Uterus (tissue), 2 donors: ENCODE results near the gene MYOZ3.

Experiments used
- CTCF ChIP-seq, 4 experiments: fragments of 200-600 bp in 2 of 4; fragments of 450-650 bp in 2 of 4; sonication (generic) in 2 of 4; IDR thresholded peaks; one replicate each; pipeline ENCODE4 v1.5.1; 2016 to 2019; ENCODE audit warnings: antibody characterized with exemption in 4 of 4, mild to moderate bottlenecking in 2 of 4, moderate library complexity in 1 of 4
- POLR2A ChIP-seq, 2 donors: fragments of 450-650 bp; IDR thresholded peaks; one replicate each; pipeline ENCODE4 v1.6.1; 2016; ENCODE audit warnings: antibody characterized with exemption in 2 of 2, mild to moderate bottlenecking in 1 of 2, moderate library complexity in 1 of 2

- TF ChIP-seq CTCF (IDR thresholded peaks at IDR 0.05) (no peak), POLR2A (IDR thresholded peaks at IDR 0.05) (no peak)
Measured at GRCh38 chr5:150672237-150672883, 11.3 kb downstream of the MYOZ3 start.
